Loucy (cell line): ENCODE data around the gene B3GALT5.

Source experiments
- H2AFZ ChIP-seq: fragments of 200-600 bp; sonication (generic); 2 replicates; pipeline ENCODE4 v1.6.0; 2016; ENCODE audit warnings: antibody characterized with exemption, mild to moderate bottlenecking, low read length, moderate library complexity
- H3F3A ChIP-seq: fragments of 200-600 bp; 2 replicates; pipeline ENCODE4 v1.6.0; 2016; ENCODE audit warnings: antibody characterized with exemption, low read depth, mild to moderate bottlenecking
- H3K27me3 ChIP-seq: fragments of 200-600 bp; sonication (generic); 2 replicates; pipeline ENCODE4 v1.6.1; 2014; ENCODE audit warnings: low read length, mild to moderate bottlenecking; ENCODE audit not compliant: insufficient read depth, poor library complexity, severe bottlenecking
- H3K36me3 ChIP-seq: fragments of 200-600 bp; sonication (generic); 2 replicates; pipeline ENCODE4 v1.6.1; 2016; ENCODE audit warnings: low read length; ENCODE audit not compliant: insufficient read depth
- H3K4me1 ChIP-seq: fragments of 200-600 bp; sonication (generic); 2 replicates; pipeline ENCODE4 v1.5.1; 2014; ENCODE audit warnings: low read length, mild to moderate bottlenecking; ENCODE audit not compliant: insufficient read depth, poor library complexity, severe bottlenecking
- H3K4me2 ChIP-seq: fragments of 200-600 bp; sonication (generic); 2 replicates; pipeline ENCODE4 v1.6.0; 2014; ENCODE audit warnings: antibody characterized with exemption, low read length, low read depth, mild to moderate bottlenecking; ENCODE audit not compliant: poor library complexity, severe bottlenecking
- H3K4me3 ChIP-seq: fragments of 200-600 bp; sonication (generic); 2 replicates; pipeline ENCODE4 v1.5.1; 2014; ENCODE audit warnings: low read length, mild to moderate bottlenecking, mixed read lengths; ENCODE audit not compliant: poor library complexity, severe bottlenecking
- H3K79me2 ChIP-seq: fragments of 200-600 bp; sonication (generic); 2 replicates; pipeline ENCODE4 v1.6.1; 2014; ENCODE audit warnings: low read length; ENCODE audit not compliant: insufficient read depth
- H3K9ac ChIP-seq: fragments of 200-600 bp; sonication (generic); 2 replicates; pipeline ENCODE4 v1.6.0; 2014; ENCODE audit warnings: mild to moderate bottlenecking, low read depth, low read length, moderate library complexity; ENCODE audit not compliant: poor library complexity, severe bottlenecking
- H3K9me2 ChIP-seq: fragments of 200-600 bp; sonication (generic); replicated peaks from 2 replicates; pipeline ENCODE4 v1.6.1; 2016; ENCODE audit warnings: low read depth, low read length, mixed read lengths
- H3K9me3 ChIP-seq: fragments of 200-600 bp; sonication (generic); 2 replicates; pipeline ENCODE4 v1.6.1; 2014; ENCODE audit warnings: mild to moderate bottlenecking, antibody characterized with exemption, low read length, low read depth; ENCODE audit not compliant: insufficient read depth
- H4K20me1 ChIP-seq: fragments of 200-600 bp; sonication (generic); 2 replicates; pipeline ENCODE4 v1.6.0; 2014; ENCODE audit warnings: antibody characterized with exemption, low read length, mild to moderate bottlenecking; ENCODE audit not compliant: insufficient read depth, poor library complexity, severe bottlenecking
- CTCF ChIP-seq: fragments of 200-600 bp; sonication (generic); conservative IDR thresholded peaks from 2 replicates; pipeline ENCODE4 v1.5.1; 2014; ENCODE audit warnings: mild to moderate bottlenecking, antibody characterized with exemption, low read length
- EZH2phosphoT487 ChIP-seq: fragments of 200-600 bp; IDR thresholded peaks from 2 replicates; pipeline ENCODE4 v1.6.1; 2018; ENCODE audit warnings: antibody characterized with exemption, mild to moderate bottlenecking, moderate library complexity, borderline replicate concordance

The B3GALT5 gene

DNA sequence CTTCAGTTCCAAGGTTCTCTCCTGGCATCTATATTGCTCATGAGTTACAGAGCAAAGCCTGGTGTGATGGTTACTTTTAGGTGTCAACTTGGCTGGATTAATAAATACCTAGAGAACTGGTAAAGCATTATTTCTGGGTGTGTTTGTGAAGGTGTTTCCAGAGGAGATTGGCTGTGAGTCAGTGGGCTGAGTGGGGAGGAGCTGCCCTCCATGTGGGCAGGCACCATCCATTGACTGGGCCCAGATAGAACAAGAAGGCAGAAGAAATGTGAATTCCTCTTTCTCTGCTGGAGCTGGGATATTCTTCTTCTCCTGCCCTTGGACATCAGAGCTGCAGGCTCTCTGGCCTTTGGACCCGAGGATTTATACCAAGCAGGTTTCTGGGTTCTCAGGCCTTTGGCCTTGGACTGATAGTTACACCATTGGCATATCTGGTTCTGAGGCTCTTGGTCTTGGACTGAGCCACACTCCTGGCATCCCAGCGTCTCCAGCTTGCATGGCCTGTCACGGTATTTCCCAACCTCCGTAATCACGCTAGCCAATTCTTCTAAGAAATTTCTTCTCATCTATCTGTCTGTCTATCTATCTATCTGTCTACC lies 44.5 kb downstream of the B3GALT5 start:
- Histone ChIP-seq H2AFZ (no peak overlapping the region), H4K20me1 (no peaks in the 10 kb centered on the region), H3K36me3 (no peaks in the 10 kb centered on the region), H3K9ac (no peak overlapping the region), H3K27me3 (no peaks in the 10 kb centered on the region), H3K4me3 (no peak overlapping the region), H3F3A (no peaks in the 10 kb centered on the region), H3K4me2 (no peak overlapping the region), H3K4me1 (no peaks in the 10 kb centered on the region), H3K79me2 (no peaks in the 10 kb centered on the region), H3K9me2 (no peaks in the 10 kb centered on the region), H3K9me3 (no peaks in the 10 kb centered on the region; the same call in 1 of the 2 replicates)
- TF ChIP-seq CTCF (no peak), EZH2phosphoT487 (no peak)

DNA sequence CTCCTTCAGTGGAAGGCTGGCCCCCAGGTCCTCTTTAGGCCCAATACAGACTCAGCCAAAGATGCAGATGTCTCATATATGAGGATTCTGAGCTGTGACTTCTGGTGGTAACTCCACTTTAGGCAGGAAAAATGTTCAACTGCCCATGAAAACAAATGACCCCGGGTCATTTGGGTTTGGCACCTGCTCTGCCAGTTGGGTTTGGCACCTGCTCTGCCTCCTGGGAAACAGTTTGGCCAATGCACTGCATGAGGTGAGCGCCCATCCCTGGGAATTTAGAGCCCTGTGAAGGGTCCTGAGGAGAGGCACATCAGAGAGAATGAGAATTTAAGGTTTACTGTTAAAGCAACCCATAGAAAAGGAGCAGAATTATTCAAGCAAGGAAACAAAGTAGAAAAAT lies 45.3 kb downstream of the B3GALT5 start:
- Histone ChIP-seq H3K79me2 (no peaks in the 10 kb centered on the region), H2AFZ (no peak overlapping the region), H3K4me3 (no peak overlapping the region), H3K36me3 (no peaks in the 10 kb centered on the region), H3K27me3 (no peaks in the 10 kb centered on the region), H3K4me1 (no peaks in the 10 kb centered on the region), H3F3A (no peaks in the 10 kb centered on the region), H4K20me1 (no peaks in the 10 kb centered on the region), H3K9ac (no peak overlapping the region), H3K9me2 (no peaks in the 10 kb centered on the region), H3K4me2 (no peak overlapping the region), H3K9me3 (no peaks in the 10 kb centered on the region; the same call in 1 of the 2 replicates)
- TF ChIP-seq EZH2phosphoT487 (no peak), CTCF (no peak)

DNA sequence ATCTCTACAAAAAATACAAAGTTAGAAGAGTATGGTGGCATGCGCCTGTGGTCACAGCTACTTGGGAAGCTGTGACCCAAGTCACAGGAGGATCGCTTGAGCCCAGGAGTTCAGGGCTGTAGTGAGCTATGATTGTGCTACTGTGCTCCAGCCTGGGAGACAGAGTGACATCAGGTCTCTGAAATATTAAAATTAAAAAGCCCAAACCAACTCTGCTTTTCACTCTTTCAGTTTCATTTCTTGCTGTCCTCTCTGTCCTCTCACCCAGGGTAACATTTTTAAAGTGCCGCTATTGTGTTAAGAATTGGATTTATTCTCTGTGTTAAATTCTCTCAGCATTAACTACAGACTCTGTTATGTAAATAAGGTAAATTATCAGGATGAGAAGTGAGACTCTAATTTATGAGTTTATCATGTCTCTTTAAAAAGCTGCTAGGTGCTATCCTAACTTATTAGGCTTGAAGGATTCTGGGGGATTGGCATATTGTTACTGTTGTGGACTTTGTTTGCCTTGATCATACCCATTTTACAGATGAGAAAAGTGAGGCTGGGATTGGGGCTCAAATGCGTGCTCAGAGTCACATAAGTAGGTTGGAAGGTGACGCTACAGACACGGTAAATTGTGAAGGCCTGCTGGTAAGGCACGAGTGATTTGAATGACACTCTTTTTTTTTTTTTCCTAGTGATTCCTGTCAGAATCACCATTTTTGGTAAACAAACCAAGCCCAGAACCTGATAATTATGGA lies 46.5 kb downstream of the B3GALT5 start:
- Histone ChIP-seq H3K4me3 (no peak overlapping the region), H3K9me2 (no peaks in the 10 kb centered on the region), H3K27me3 (no peaks in the 10 kb centered on the region), H3K79me2 (no peaks in the 10 kb centered on the region), H3K9me3 (no peaks in the 10 kb centered on the region; the same call in 1 of the 2 replicates), H3K36me3 (no peaks in the 10 kb centered on the region), H2AFZ (no peak overlapping the region), H3K9ac (no peak overlapping the region), H4K20me1 (no peaks in the 10 kb centered on the region), H3K4me2 (no peak overlapping the region), H3K4me1 (no peaks in the 10 kb centered on the region), H3F3A (no peaks in the 10 kb centered on the region)
- TF ChIP-seq CTCF, result no peak
- no peak for TF ChIP-seq EZH2phosphoT487
